Measurements from ENCODE around the gene DKK3. TPM values are rescaled to one million over a fixed set of nuclear protein-coding genes. Genes with fewer than 3 reads are reported as not detected.

Gene DKK3
- total RNA-seq, 1 donor = 94.3 TPM

- no peak for DNase-seq (ENCODE audit: low read depth)
- TF ChIP-seq CTCF (IDR thresholded peaks at IDR 0.05; ENCODE audit: insufficient read depth, low read length) = no peak
- H3K4me3 ChIP-seq (ENCODE audit: low read depth, low read length) = no peak overlapping the region
Observed at GRCh38 chr11:12003815-12004214, 4.6 kb downstream of the DKK3 start.

GRCh38 chr11:12003336-12003735 lies 5.1 kb downstream of the DKK3 start:
- DNase-seq (ENCODE audit: low read depth) = no peak
- no peak for TF ChIP-seq CTCF (IDR thresholded peaks at IDR 0.05; ENCODE audit: insufficient read depth, low read length)
- no peak overlapping the region for H3K4me3 ChIP-seq (ENCODE audit: low read depth, low read length)

- no peak for TF ChIP-seq CTCF (IDR thresholded peaks at IDR 0.05; ENCODE audit: insufficient read depth, low read length)
- H3K4me3 ChIP-seq (ENCODE audit: low read depth, low read length) = no peak overlapping the region
- no peak for DNase-seq (ENCODE audit: low read depth)
Observed at GRCh38 chr11:12001186-12001585, 7.2 kb downstream of the DKK3 start.

GRCh38 chr11:11998091-11998781 lies 10.2 kb downstream of the DKK3 start:
- TF ChIP-seq CTCF (IDR thresholded peaks at IDR 0.05; ENCODE audit: insufficient read depth, low read length) = no peak
- DNase-seq (ENCODE audit: low read depth) = peak; percentile 86
- H3K4me3 ChIP-seq (ENCODE audit: low read depth, low read length) = peak overlapping the region; percentile 49

- no peak for DNase-seq (ENCODE audit: low read depth)
- H3K4me3 ChIP-seq (ENCODE audit: low read depth, low read length) = no peak overlapping the region
- no peak for TF ChIP-seq CTCF (IDR thresholded peaks at IDR 0.05; ENCODE audit: insufficient read depth, low read length)
Observed at GRCh38 chr11:11997049-11997322, 11.4 kb downstream of the DKK3 start.

DNA sequence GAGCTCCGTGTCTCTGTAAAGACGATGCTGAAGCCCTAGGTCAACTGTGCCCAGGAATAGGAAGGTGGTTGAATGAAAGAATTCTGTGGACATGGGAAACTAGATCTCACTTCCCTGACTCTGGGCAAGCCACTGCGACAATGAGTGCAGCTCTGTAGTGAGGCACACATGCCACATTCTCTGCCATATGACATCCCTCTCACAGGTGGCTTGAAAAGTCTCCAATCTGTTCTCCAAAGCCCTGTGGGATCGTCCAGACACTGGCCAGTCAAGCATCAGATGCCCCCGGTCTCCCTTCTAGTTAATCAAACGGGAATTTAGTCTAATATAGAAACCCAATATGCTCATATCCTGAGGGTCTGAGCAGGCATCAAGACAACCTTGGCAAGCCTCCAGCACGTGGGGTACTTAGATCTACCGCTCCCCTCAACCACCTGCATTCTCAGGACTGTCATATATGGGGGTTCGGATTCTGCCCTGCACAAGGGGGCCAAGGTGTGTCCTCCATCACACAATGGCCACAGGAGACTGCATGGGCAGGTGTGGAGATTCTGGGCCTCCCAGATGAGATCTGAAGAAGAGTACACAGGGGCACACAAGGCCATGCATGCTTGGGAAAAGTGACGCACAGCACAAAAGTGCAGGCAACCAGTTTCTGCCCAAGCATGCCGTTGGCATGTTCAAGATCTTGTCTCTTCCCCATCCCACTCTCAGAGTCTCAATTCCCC lies 11.9 kb downstream of the DKK3 start:
- TF ChIP-seq CTCF (IDR thresholded peaks at IDR 0.05; ENCODE audit: insufficient read depth, low read length) = no peak
- H3K4me3 ChIP-seq (ENCODE audit: low read depth, low read length) = no peak overlapping the region
- no peak for DNase-seq (ENCODE audit: low read depth)

Measured in fibroblast of the aortic adventitia (primary cell).